Measurements from ENCODE around the gene LRP1B.

GRCh38 chr2:140892911-140893637, 1237.7 kb downstream of the LRP1B start:
- TF ChIP-seq EZH2 (IDR thresholded peaks at IDR 0.05; ENCODE audit: borderline replicate concordance, low read depth, low read length, severe bottlenecking) (no peak), CTCF (IDR thresholded peaks at IDR 0.05; ENCODE audit: borderline replicate concordance, extremely low read depth, low read length, poor library complexity, severe bottlenecking) (no peak)

Data from DND-41 (cell line).